Effector memory CD4-positive, alpha-beta T cell (primary cell): ENCODE data around the gene OR1K1.

Source experiments
- DNase-seq, 3 donors: peaks; one replicate each; pipeline ENCODE4 v3.0.0-alpha.2; 2020
- H3K27ac ChIP-seq: 2 replicates; pipeline ENCODE4 v1.7.0; 2013; ENCODE audit warnings: mild to moderate bottlenecking, low read length, moderate library complexity; ENCODE audit not compliant: insufficient read depth, poor library complexity, severe bottlenecking
- H3K27me3 ChIP-seq: replicated peaks from 2 replicates; pipeline ENCODE4 v1.7.0; 2013; ENCODE audit warnings: mild to moderate bottlenecking, low read length; ENCODE audit not compliant: insufficient read depth, control insufficient read depth, poor library complexity, severe bottlenecking
- H3K36me3 ChIP-seq: 2 replicates; pipeline ENCODE4 v1.7.0; 2013; ENCODE audit warnings: mild to moderate bottlenecking, low read length, moderate library complexity; ENCODE audit not compliant: control insufficient read depth, insufficient read depth
- H3K4me1 ChIP-seq: 2 replicates; pipeline ENCODE4 v1.7.0; 2013; ENCODE audit warnings: low read length, mild to moderate bottlenecking; ENCODE audit not compliant: control insufficient read depth, insufficient read depth, poor library complexity, severe bottlenecking
- H3K4me3 ChIP-seq: 2 replicates; pipeline ENCODE4 v1.7.0; 2013; ENCODE audit warnings: low read length, low read depth, mild to moderate bottlenecking; ENCODE audit not compliant: insufficient read depth, poor library complexity, severe bottlenecking
- H3K9me3 ChIP-seq: 2 replicates; pipeline ENCODE4 v1.7.0; 2013; ENCODE audit warnings: mild to moderate bottlenecking, low read length, moderate library complexity; ENCODE audit not compliant: control insufficient read depth
- total RNA-seq, 3 donors: gene quantifications; one replicate each; lab custom pipeline; 2026; lab: John Stamatoyannopoulos, UW

Gene OR1K1
- 0 reads per million in 3 donors for total RNA-seq

- Histone ChIP-seq H3K27me3 (no peaks in the 10 kb centered on the region), H3K27ac (no peak within 1 kb of the TSS), H3K4me3 (no peak within 1 kb of the TSS), H3K36me3 (no peaks in the 10 kb centered on the region), H3K4me1 (no peaks in the 10 kb centered on the region), H3K9me3 (no peaks in the 10 kb centered on the region)
- no peak for DNase-seq
Measured at GRCh38 chr9:122800066-122801060, at the start of gene OR1K1. TSS of gene OR1K1 (plus strand) at chr9:122800123. CDS start at chr9:122800123, 0 bp downstream.

GRCh38 chr9:122754825-122755224 is 45.1 kb upstream of the OR1K1 start:
- H3K4me1 ChIP-seq: no peaks in the 10 kb centered on the region
- H3K27me3 ChIP-seq: no peaks in the 10 kb centered on the region
- H3K4me3 ChIP-seq: no peak overlapping the region
- no peaks in the 10 kb centered on the region for H3K36me3 ChIP-seq
- H3K9me3 ChIP-seq: no peaks in the 10 kb centered on the region
- no peak for DNase-seq
- H3K27ac ChIP-seq: no peak overlapping the region

GRCh38 chr9:122767817-122768216 is 32.1 kb upstream of the OR1K1 start:
- no peaks in the 10 kb centered on the region for H3K4me1 ChIP-seq

GRCh38 chr9:122777052-122777451 is 22.9 kb upstream of the OR1K1 start:
- Histone ChIP-seq H3K4me3 (no peak overlapping the region), H3K27me3 (no peaks in the 10 kb centered on the region), H3K4me1 (no peaks in the 10 kb centered on the region), H3K9me3 (no peaks in the 10 kb centered on the region), H3K36me3 (no peaks in the 10 kb centered on the region), H3K27ac (no peak overlapping the region)
- DNase-seq: no peak

More at GRCh38 chr9:122767817-122768216, 32.1 kb upstream of the OR1K1 start:
- no peak overlapping the region for H3K27ac ChIP-seq
- no peaks in the 10 kb centered on the region for H3K27me3 ChIP-seq
- H3K9me3 ChIP-seq: no peaks in the 10 kb centered on the region
- no peak overlapping the region for H3K4me3 ChIP-seq
- H3K36me3 ChIP-seq: no peaks in the 10 kb centered on the region
- no peak for DNase-seq

GRCh38 chr9:122777935-122778627 is 21.8 kb upstream of the OR1K1 start:
- H3K9me3 ChIP-seq: no peaks in the 10 kb centered on the region
- no peak overlapping the region for H3K4me3 ChIP-seq
- H3K27ac ChIP-seq: no peak overlapping the region
- no peaks in the 10 kb centered on the region for H3K27me3 ChIP-seq
- no peaks in the 10 kb centered on the region for H3K36me3 ChIP-seq
- no peak for DNase-seq
- H3K4me1 ChIP-seq: no peaks in the 10 kb centered on the region

- Histone ChIP-seq H3K27me3 (no peaks in the 10 kb centered on the region), H3K4me1 (no peaks in the 10 kb centered on the region), H3K27ac (no peak overlapping the region), H3K4me3 (no peak overlapping the region), H3K36me3 (no peaks in the 10 kb centered on the region), H3K9me3 (no peaks in the 10 kb centered on the region)
- DNase-seq: no peak
Measured at GRCh38 chr9:122779181-122779580, 20.7 kb upstream of the OR1K1 start.

- H3K27ac ChIP-seq: no peak overlapping the region
Measured at GRCh38 chr9:122780026-122780425, 19.9 kb upstream of the OR1K1 start.

GRCh38 chr9:122781671-122782070 is 18.3 kb upstream of the OR1K1 start:
- no peak overlapping the region for H3K27ac ChIP-seq
- H3K4me1 ChIP-seq: no peaks in the 10 kb centered on the region
- no peak overlapping the region for H3K4me3 ChIP-seq
- no peaks in the 10 kb centered on the region for H3K27me3 ChIP-seq
- DNase-seq: no peak
- no peaks in the 10 kb centered on the region for H3K9me3 ChIP-seq
- no peaks in the 10 kb centered on the region for H3K36me3 ChIP-seq

More at GRCh38 chr9:122780026-122780425, 19.9 kb upstream of the OR1K1 start:
- H3K27me3 ChIP-seq: no peaks in the 10 kb centered on the region
- no peak for DNase-seq
- no peaks in the 10 kb centered on the region for H3K4me1 ChIP-seq
- no peaks in the 10 kb centered on the region for H3K9me3 ChIP-seq
- no peak overlapping the region for H3K4me3 ChIP-seq
- no peaks in the 10 kb centered on the region for H3K36me3 ChIP-seq

- H3K27me3 ChIP-seq: no peaks in the 10 kb centered on the region
- no peaks in the 10 kb centered on the region for H3K36me3 ChIP-seq
- no peaks in the 10 kb centered on the region for H3K9me3 ChIP-seq
- H3K4me1 ChIP-seq: no peaks in the 10 kb centered on the region
- DNase-seq: no peak
- H3K4me3 ChIP-seq: no peak overlapping the region
- H3K27ac ChIP-seq: no peak overlapping the region
Measured at GRCh38 chr9:122785269-122785668, 14.7 kb upstream of the OR1K1 start.

- Histone ChIP-seq H3K4me1 (no peaks in the 10 kb centered on the region), H3K9me3 (no peaks in the 10 kb centered on the region), H3K4me3 (no peak overlapping the region), H3K27ac (no peak overlapping the region), H3K27me3 (no peaks in the 10 kb centered on the region), H3K36me3 (no peaks in the 10 kb centered on the region)
- no peak for DNase-seq
Measured at GRCh38 chr9:122786338-122786737, 13.6 kb upstream of the OR1K1 start.
